Ascending aorta (tissue), 2 donors: ENCODE data around the gene EGF. TPM values are rescaled to one million over a fixed set of nuclear protein-coding genes. Genes with fewer than 3 reads are reported as not detected.

Source experiments
- DNase-seq, 2 donors: peaks; one replicate each; pipeline ENCODE4 v3.0.0-alpha.2; 2019; ENCODE audit warnings: low spot score in 2 of 2
- H3K27ac ChIP-seq, 2 donors: fragments of 200-600 bp; sonication (generic); one replicate each; pipeline ENCODE4 v1.5.1; 2016 to 2017; ENCODE audit warnings: mild to moderate bottlenecking in 1 of 2
- H3K27me3 ChIP-seq: fragments of 200-600 bp; sonication (generic); one replicate; pipeline ENCODE4 v1.5.1; 2017
- H3K36me3 ChIP-seq, 2 donors: fragments of 200-600 bp; sonication (generic); one replicate each; pipeline ENCODE4 v1.5.1; 2016
- H3K4me1 ChIP-seq, 2 donors: fragments of 200-600 bp; sonication (generic); one replicate each; pipeline ENCODE4 v1.5.1; 2016 to 2017; ENCODE audit warnings: mild to moderate bottlenecking in 1 of 2
- H3K4me3 ChIP-seq, 2 donors: fragments of 200-600 bp; sonication (generic); one replicate each; pipeline ENCODE4 v1.5.1; 2016 to 2017; ENCODE audit warnings: mild to moderate bottlenecking in 1 of 2
- H3K9me3 ChIP-seq, 2 donors: fragments of 200-600 bp; sonication (generic); one replicate each; pipeline ENCODE4 v1.5.1; 2016
- intact Hi-C: fragments of 100-400 bp; cut with DNase I; formaldehyde crosslinking; loops from one replicate; pipeline ENCODE4 v1.15.1; 2023
- total RNA-seq: library from RNA; depleted of rRNA; stranded (reverse); fragments of >200 nt; gene quantifications from one replicate; pipeline ENCODE4 v1.1.0, GENCODE V29; 2016
- TF ChIP-seq, protein P1 (sequence below), 3 experiments: fragments of 200-600 bp in 2 of 3; fragments of 450-650 bp in 1 of 3; sonication (generic) in 2 of 3; IDR thresholded peaks; one replicate each; pipeline ENCODE4 v1.5.1; 2016 to 2019; ENCODE audit warnings: antibody characterized with exemption in 3 of 3, mild to moderate bottlenecking in 1 of 3, moderate library complexity in 1 of 3

EGF gene
- total RNA-seq, 1 donor from 2014 or later = not detected

DNA sequence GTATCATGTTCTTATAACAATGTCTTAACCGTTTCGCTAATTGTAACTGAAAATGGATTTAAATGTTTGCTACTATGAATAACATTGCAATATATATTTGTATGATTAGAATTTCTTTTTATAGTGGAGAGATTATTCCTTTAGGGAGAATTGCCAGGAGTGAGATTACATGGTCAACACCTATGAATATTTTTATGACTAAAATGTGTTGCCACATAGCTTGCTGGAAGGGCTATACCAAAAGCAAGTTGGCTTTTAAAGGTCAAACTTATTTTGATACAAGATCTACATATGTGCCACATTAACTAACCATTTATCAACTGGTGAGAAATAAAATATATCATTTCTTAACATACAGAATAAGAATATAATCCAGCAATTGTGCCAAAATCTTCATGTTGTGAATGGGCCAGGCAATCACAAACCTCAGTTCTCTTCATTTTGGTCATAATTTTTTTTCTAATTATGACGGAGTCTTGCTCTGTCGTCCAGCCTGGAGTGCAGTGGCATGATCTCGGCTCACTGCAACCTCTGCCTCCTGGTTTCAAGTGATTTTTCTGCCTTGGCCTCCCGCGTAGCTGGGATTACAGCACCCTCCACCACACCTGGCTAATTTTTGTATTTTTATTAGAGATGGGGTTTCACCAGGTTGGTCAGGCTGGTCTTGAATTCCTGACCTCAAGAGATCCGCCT, 10.0 kb upstream of the EGF start:
- no peak for DNase-seq
- Histone ChIP-seq H3K4me1 (no peaks in the 10 kb centered on the region), H3K4me3 (no peak overlapping the region), H3K36me3 (no peaks in the 10 kb centered on the region), H3K9me3 (no peaks in the 10 kb centered on the region), H3K27me3 (no peaks in the 10 kb centered on the region), H3K27ac (no peak overlapping the region)
- intact Hi-C loops = no loop called here
- TF ChIP-seq, protein P1, sequence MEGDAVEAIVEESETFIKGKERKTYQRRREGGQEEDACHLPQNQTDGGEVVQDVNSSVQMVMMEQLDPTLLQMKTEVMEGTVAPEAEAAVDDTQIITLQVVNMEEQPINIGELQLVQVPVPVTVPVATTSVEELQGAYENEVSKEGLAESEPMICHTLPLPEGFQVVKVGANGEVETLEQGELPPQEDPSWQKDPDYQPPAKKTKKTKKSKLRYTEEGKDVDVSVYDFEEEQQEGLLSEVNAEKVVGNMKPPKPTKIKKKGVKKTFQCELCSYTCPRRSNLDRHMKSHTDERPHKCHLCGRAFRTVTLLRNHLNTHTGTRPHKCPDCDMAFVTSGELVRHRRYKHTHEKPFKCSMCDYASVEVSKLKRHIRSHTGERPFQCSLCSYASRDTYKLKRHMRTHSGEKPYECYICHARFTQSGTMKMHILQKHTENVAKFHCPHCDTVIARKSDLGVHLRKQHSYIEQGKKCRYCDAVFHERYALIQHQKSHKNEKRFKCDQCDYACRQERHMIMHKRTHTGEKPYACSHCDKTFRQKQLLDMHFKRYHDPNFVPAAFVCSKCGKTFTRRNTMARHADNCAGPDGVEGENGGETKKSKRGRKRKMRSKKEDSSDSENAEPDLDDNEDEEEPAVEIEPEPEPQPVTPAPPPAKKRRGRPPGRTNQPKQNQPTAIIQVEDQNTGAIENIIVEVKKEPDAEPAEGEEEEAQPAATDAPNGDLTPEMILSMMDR (IDR thresholded peaks at IDR 0.05) = no peak

DNA sequence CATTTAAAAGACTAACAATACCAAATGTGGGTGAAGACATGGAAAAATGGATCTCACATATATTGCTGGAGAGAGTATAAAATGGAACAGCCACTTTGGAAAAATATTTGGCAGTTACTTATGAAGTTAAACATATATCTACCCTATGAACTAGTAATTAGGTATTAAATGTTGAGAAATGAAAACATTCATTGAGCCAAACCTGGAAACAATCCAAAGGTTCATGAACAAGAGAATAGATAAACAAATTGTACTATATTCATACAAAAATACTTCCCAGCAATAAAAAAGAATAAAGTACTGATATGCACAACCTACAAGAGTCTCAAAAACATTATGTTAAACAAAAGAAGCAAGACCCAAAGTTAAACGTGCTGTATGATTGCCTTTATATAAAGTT, 4.0 kb upstream of the EGF start:
- Histone ChIP-seq H3K27ac (no peak overlapping the region), H3K9me3 (no peaks in the 10 kb centered on the region), H3K36me3 (no peaks in the 10 kb centered on the region), H3K4me3 (no peak overlapping the region), H3K4me1 (no peaks in the 10 kb centered on the region), H3K27me3 (no peaks in the 10 kb centered on the region)
- DNase-seq = no peak
- intact Hi-C loops = no loop called here
- TF ChIP-seq, protein P1 (IDR thresholded peaks at IDR 0.05) = no peak

DNA sequence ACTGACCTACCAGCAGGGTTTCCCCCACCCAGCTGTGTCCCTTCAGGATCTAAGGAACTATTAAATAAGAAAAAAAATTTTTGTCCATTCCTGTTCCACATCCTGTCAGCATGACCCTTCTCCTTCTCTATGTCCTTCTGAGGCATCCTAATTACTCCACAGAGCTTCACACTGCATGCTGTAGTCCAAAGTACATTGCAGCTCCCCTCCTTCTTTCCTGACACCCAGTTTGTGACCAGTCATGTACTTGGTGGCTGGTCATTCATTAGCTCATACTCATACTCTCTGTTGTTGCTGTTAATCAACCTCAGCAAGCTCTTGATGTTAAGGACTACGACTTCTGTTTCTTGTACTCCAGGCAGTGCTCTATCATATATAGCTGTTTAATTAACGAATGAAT, 2.4 kb upstream of the EGF start:
- Histone ChIP-seq H3K27ac (no peak overlapping the region), H3K9me3 (no peaks in the 10 kb centered on the region), H3K4me1 (no peaks in the 10 kb centered on the region), H3K4me3 (no peak overlapping the region), H3K27me3 (no peaks in the 10 kb centered on the region), H3K36me3 (no peaks in the 10 kb centered on the region)
- intact Hi-C loops = no loop called here
- TF ChIP-seq, protein P1 (IDR thresholded peaks at IDR 0.05) = no peak
- no peak for DNase-seq

DNA sequence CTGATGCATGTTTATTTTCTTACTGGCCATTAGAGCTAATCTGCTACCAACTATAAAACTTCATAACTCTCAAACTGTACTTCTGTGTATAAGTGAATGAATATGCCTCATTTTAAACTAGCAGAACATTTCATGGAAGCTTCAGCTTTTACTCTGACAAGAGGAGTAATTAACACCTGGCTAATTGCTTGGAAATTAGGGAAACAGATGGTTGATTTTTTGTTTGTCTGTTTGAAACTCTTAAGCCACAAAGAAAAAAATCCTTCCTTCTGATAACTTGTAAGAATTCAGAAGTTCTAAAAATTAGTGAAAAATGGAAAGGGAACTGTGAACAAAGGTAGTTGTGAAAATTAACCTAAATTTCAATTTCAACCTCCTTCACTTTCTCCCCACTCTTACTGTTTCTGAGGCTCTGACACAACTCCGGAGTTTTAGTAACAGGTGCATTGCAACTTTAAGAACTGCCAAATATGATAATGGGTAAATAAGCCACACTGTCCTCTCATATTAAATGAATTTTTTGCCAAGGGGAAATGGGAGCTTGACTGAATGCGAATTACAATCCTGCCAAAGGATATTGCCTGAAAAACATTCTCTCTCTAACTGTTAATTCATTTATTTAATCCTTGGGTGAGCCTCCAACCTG, 1.0 kb downstream of the EGF start:
- Histone ChIP-seq H3K4me3 (no peak overlapping the region), H3K36me3 (no peaks in the 10 kb centered on the region), H3K9me3 (no peaks in the 10 kb centered on the region), H3K27ac (no peak overlapping the region), H3K4me1 (no peaks in the 10 kb centered on the region), H3K27me3 (no peaks in the 10 kb centered on the region)
- intact Hi-C loops = no loop called here
- no peak for DNase-seq
- TF ChIP-seq, protein P1 (IDR thresholded peaks at IDR 0.05) = no peak

DNA sequence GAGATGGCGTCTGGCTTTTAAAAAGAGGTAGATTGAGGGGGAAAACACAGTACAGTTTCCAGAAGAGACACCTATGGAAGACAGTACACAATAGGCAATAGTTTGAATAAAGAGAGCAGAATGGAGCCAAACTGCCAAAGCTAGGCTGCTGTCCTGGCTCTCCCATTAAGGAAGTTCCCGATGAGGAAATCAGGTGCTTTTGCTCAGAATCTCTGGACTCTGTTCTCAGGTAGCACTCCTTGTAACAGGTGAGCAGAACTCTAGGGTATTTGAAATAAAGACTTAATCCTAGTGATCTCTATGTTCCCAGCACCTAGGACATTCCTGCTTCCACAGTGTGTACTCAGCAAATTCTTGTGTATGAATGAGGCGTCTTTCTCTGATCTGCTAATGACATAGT, 1.6 kb downstream of the EGF start:
- TF ChIP-seq, protein P1 (IDR thresholded peaks at IDR 0.05) = no peak
- H3K27me3 ChIP-seq = no peaks in the 10 kb centered on the region
- no peak for DNase-seq
- H3K36me3 ChIP-seq = no peaks in the 10 kb centered on the region
- no peak overlapping the region for H3K4me3 ChIP-seq
- no peak overlapping the region for H3K27ac ChIP-seq
- intact Hi-C loops = no loop called here
- no peaks in the 10 kb centered on the region for H3K9me3 ChIP-seq
- no peaks in the 10 kb centered on the region for H3K4me1 ChIP-seq
